K562 (cell line): ENCODE results near the gene PPM1M. TPM values are rescaled to one million over a fixed set of nuclear protein-coding genes. Genes with fewer than 3 reads are reported as not detected.
A peak's percentile ranks its signal among the peaks of the same experiment; 100 is the strongest.

Experiments used
- FOXP1 ChIP-seq: sonication (generic); formaldehyde crosslinking; IDR thresholded peaks from 2 replicates; pipeline ENCODE4 v1.8.0; 2022; ENCODE audit warnings: mild to moderate bottlenecking, missing genetic modification reagents
- HDAC3 ChIP-seq: fragments of 450-650 bp; IDR thresholded peaks from 2 replicates; pipeline ENCODE4 v1.6.1; 2018; ENCODE audit warnings: borderline replicate concordance, mild to moderate bottlenecking, moderate library complexity; ENCODE audit not compliant: partially characterized antibody
- PBX2 ChIP-seq, 2 experiments: IDR thresholded peaks in 1 of 2; conservative IDR thresholded peaks in 1 of 2; 2 replicates each; pipeline ENCODE4 v1.6.1; 2016; ENCODE audit warnings: low read depth in 2 of 2, mild to moderate bottlenecking in 1 of 2, missing compliant biosample characterization in 1 of 2, missing genetic modification characterization in 1 of 2, moderate library complexity in 1 of 2
- PHB ChIP-seq: fragments of 250-450 bp; sonication (Bioruptor Pico); IDR thresholded peaks from 2 replicates; pipeline ENCODE4 v1.5.0; 2021
- PML ChIP-seq: IDR thresholded peaks from 2 replicates; pipeline ENCODE4 v1.6.1; 2012; ENCODE audit warnings: low read length, inconsistent platforms
- SMAD1 ChIP-seq: fragments of 150-350 bp; IDR thresholded peaks from 2 replicates; pipeline ENCODE4 v1.6.1; 2014; ENCODE audit warnings: low read length, low read depth; ENCODE audit not compliant: partially characterized antibody
- TOE1 ChIP-seq, 2 experiments: fragments of 450-650 bp in 1 of 2; sonication (generic) in 1 of 2; formaldehyde crosslinking in 1 of 2; IDR thresholded peaks; 2 replicates each; pipeline versions ENCODE4 v1.7.1 to v1.8.0; 2016 to 2022; ENCODE audit warnings: borderline replicate concordance in 2 of 2, mild to moderate bottlenecking in 2 of 2, antibody characterized with exemption in 1 of 2, inconsistent platforms in 1 of 2, low read depth in 1 of 2, missing genetic modification reagents in 1 of 2, moderate library complexity in 1 of 2
- ZMIZ1 ChIP-seq, 2 experiments: fragments of 150-350 bp in 1 of 2; IDR thresholded peaks; 2 replicates each; pipeline ENCODE4 v1.6.1; 2012 to 2016; ENCODE audit warnings: low read depth in 2 of 2, low read length in 2 of 2, mild to moderate bottlenecking in 1 of 2, moderate library complexity in 1 of 2
- polyA plus RNA-seq, 8 experiments: library from polyadenylated mRNA; depleted of rRNA in 4 of 8; stranded (reverse) in 5 of 8; unstranded in 3 of 8; fragments of >200 nt; fragmentation: Nextera tagmentation in 2 of 8; fragmentation: Illumina TruSeq in 1 of 8; extraction: Ambion mirVana in 2 of 8; extraction: Trizol in 1 of 8; gene quantifications; 2 replicates each; pipeline versions ENCODE4 v1.2.1 to v1.2.3, GENCODE V29; 2011 to 2014; ENCODE audit warnings: inconsistent platforms in 1 of 8, missing spikeins in 1 of 8
- total RNA-seq, 7 experiments: library from RNA; depleted of rRNA in 6 of 7; stranded (reverse); fragments of >200 nt in 6 of 7; fragmentation: Illumina TruSeq in 2 of 7; extraction: Trizol in 2 of 7; gene quantifications; 2 replicates each; pipeline versions ENCODE4 v1.2.1 to v1.2.3, GENCODE V29; 2011 to 2021; ENCODE audit warnings: low replicate concordance in 1 of 7
- TF ChIP-seq, protein P1 (sequence below): fragments of 450-650 bp; IDR thresholded peaks from 2 replicates; pipeline ENCODE4 v1.6.1; 2016; ENCODE audit warnings: antibody characterized with exemption
- TF ChIP-seq, protein P2 (sequence below), 2 experiments: fragments of 450-650 bp in 1 of 2; sonication (generic) in 1 of 2; formaldehyde crosslinking in 1 of 2; IDR thresholded peaks in 1 of 2; conservative IDR thresholded peaks in 1 of 2; 2 replicates each; pipeline versions ENCODE4 v1.6.1 to v1.8.1; 2016 to 2023; ENCODE audit warnings: mild to moderate bottlenecking in 2 of 2, moderate library complexity in 2 of 2, inconsistent platforms in 1 of 2, missing genetic modification reagents in 1 of 2
- TF ChIP-seq, protein P3 (sequence below): conservative IDR thresholded peaks from 2 replicates; pipeline ENCODE4 v1.6.1; 2011; ENCODE audit warnings: low read depth, mild to moderate bottlenecking, low read length; ENCODE audit not compliant: control insufficient read depth
- TF ChIP-seq, protein P4 (sequence below): sonication (generic); formaldehyde crosslinking; IDR thresholded peaks from 2 replicates; pipeline ENCODE4 v1.9.0; 2022; ENCODE audit warnings: mild to moderate bottlenecking, missing genetic modification reagents

Gene PPM1M
- total and polyA plus RNA-seq, 9 of the 15 experiments (the other 6 are each of a cell fraction or from before 2014, with no cell fraction given): 1.4 to 9.2 (median 4.4) TPM

DNA sequence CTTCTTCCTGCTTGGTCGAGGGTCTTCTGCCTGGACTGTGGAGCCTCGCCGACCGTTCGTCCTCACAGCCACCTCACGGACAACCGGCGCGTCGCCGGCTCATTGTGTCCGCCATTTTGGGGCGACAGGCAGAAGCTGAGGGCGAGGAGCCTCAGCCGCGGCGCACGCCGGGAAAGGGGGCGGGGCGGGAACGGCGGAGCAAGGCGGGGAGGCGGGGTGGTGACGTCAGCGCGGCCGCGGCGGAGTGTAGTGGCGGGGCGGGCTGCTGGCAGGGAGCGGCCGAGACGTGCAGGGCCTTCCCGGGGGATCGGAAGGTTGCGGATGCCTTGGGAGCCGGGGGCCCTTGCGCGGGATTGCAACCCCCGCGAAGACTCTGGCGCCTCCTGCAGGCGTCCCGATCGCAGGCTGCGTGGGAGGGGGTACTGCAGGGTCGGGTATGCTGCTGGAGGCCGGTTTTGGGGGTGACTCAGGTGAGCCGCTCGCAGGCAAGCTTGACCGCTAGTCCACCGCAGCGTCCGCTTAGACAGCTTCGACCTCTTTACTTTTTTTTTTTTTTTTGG lies 33.0 kb downstream of the PPM1M start, which contains the start of gene WDR82 (continued):
- TF ChIP-seq, protein P1, sequence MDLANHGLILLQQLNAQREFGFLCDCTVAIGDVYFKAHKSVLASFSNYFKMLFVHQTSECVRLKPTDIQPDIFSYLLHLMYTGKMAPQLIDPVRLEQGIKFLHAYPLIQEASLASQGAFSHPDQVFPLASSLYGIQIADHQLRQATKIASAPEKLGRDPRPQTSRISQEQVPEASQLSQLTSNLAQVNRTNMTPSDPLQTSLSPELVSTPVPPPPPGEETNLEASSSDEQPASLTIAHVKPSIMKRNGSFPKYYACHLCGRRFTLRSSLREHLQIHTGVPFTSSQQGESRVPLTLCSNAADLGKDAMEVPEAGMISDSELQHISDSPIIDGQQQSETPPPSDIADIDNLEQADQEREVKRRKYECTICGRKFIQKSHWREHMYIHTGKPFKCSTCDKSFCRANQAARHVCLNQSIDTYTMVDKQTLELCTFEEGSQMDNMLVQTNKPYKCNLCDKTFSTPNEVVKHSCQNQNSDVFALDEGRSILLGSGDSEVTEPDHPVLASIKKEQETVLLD: no peak
- TF ChIP-seq, protein P2, sequence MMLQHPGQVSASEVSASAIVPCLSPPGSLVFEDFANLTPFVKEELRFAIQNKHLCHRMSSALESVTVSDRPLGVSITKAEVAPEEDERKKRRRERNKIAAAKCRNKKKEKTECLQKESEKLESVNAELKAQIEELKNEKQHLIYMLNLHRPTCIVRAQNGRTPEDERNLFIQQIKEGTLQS (IDR thresholded peaks at IDR 0.05): peak; percentile 90
- TF ChIP-seq, protein P2 (CRISPR knock-in tag; conservative IDR thresholded peaks at IDR 0.05): no peak
- TF ChIP-seq ZMIZ1 (IDR thresholded peaks at IDR 0.05; ENCODE audit: low read depth in 2 of 2, low read length in 2 of 2) (0 out of 4 replicates have a peak, but pooled peaks of 1 of the 2 experiments have one; percentile 36), HDAC3 (no peak), FOXP1 (CRISPR knock-in tag) (no peak), PML (peak; percentile 62; the same call in 1 of the 2 replicates), TOE1 (IDR thresholded peaks at IDR 0.05; ENCODE audit: borderline replicate concordance) (peak; percentile 34; the same call in 1 of the 2 replicates), TOE1 (CRISPR knock-in tag; IDR thresholded peaks at IDR 0.05; ENCODE audit: borderline replicate concordance, low read depth) (no peak), PBX2 (CRISPR knock-in tag; IDR thresholded peaks at IDR 0.05; ENCODE audit: low read depth) (no peak), PBX2 (tag; conservative IDR thresholded peaks at IDR 0.05; ENCODE audit: low read depth) (no peak), PHB (no peak), SMAD1 (peak; percentile 24)
- TF ChIP-seq, protein P3, sequence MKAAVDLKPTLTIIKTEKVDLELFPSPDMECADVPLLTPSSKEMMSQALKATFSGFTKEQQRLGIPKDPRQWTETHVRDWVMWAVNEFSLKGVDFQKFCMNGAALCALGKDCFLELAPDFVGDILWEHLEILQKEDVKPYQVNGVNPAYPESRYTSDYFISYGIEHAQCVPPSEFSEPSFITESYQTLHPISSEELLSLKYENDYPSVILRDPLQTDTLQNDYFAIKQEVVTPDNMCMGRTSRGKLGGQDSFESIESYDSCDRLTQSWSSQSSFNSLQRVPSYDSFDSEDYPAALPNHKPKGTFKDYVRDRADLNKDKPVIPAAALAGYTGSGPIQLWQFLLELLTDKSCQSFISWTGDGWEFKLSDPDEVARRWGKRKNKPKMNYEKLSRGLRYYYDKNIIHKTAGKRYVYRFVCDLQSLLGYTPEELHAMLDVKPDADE: 0 out of 2 replicates have a peak, but pooled peaks have one; percentile 51
- TF ChIP-seq, protein P4, sequence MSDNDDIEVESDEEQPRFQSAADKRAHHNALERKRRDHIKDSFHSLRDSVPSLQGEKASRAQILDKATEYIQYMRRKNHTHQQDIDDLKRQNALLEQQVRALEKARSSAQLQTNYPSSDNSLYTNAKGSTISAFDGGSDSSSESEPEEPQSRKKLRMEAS: peak; percentile 26; the same call in 1 of the 2 replicates
